H1 (cell line): ENCODE data around the gene ECT2L. TPM values are rescaled to one million over a fixed set of nuclear protein-coding genes. Genes with fewer than 3 reads are reported as not detected.

Experiments used
- CTCF ChIA-PET: fragments of 300-600 bp; sonication (Branson Sonifier 250); formaldehyde crosslinking; loops from one replicate; lab custom pipeline; 2021; ENCODE audit not compliant: partially characterized antibody; lab: Charles Lee
- POLR2A ChIA-PET: fragments of 300-600 bp; sonication (Branson Sonifier 250); formaldehyde crosslinking; loops from one replicate; lab custom pipeline; 2021; ENCODE audit warnings: inconsistent platforms; ENCODE audit not compliant: partially characterized antibody; lab: Charles Lee
- DNase-seq, 2 experiments: peaks; one replicate each; pipeline versions ENCODE4 v3.0.0 to v3.0.0-alpha.2; 2010 to 2022; ENCODE audit warnings: low spot score in 2 of 2, low read depth in 1 of 2, mixed read lengths in 1 of 2
- FAIRE-seq: peaks from 2 replicates; lab custom pipeline; 2011; peaks lifted over from hg19 to GRCh38; lab: Jason Lieb, UNC
- H2AFZ ChIP-seq: 2 replicates; pipeline ENCODE4 v1.8.1; 2012; ENCODE audit warnings: low read length, inconsistent platforms
- H2AK5ac ChIP-seq: 2 replicates; pipeline ENCODE4 v1.6.1; 2013; ENCODE audit warnings: low read depth, low read length
- H2BK120ac ChIP-seq: replicated peaks from 2 replicates; pipeline ENCODE3; 2013; ENCODE audit warnings: low read depth, low read length, inconsistent platforms
- H2BK12ac ChIP-seq: 2 replicates; pipeline ENCODE4 v1.6.1; 2013; ENCODE audit warnings: low read depth, low read length
- H2BK15ac ChIP-seq: 2 replicates; pipeline ENCODE4 v1.6.1; 2013; ENCODE audit warnings: low read length
- H2BK20ac ChIP-seq: 2 replicates; pipeline ENCODE4 v1.6.1; 2013; ENCODE audit warnings: low read length
- H2BK5ac ChIP-seq: 2 replicates; pipeline ENCODE4 v1.6.1; 2013; ENCODE audit warnings: low read depth, low read length
- H3K14ac ChIP-seq: 2 replicates; pipeline ENCODE4 v1.6.1; 2013; ENCODE audit warnings: inconsistent platforms; ENCODE audit not compliant: insufficient read length
- H3K18ac ChIP-seq: 2 replicates; pipeline ENCODE4 v1.6.1; 2013; ENCODE audit warnings: low read length; ENCODE audit errors: extremely low read depth
- H3K23ac ChIP-seq: 2 replicates; pipeline ENCODE4 v1.6.1; 2013; ENCODE audit warnings: inconsistent platforms; ENCODE audit not compliant: insufficient read length
- H3K23me2 ChIP-seq: 2 replicates; pipeline ENCODE4 v1.6.1; 2013; ENCODE audit warnings: low read depth, low read length
- H3K27ac ChIP-seq: 2 replicates; pipeline ENCODE4 v1.6.1; 2011; ENCODE audit warnings: low read depth, low read length, inconsistent platforms
- H3K27me3 ChIP-seq, 4 experiments: replicated peaks in 1 of 4; 1 replicate in 1 of 4; 2 replicates in 3 of 4; pipeline versions ENCODE4 v1.6.1 to v1.8.1; 2011 to 2013; ENCODE audit warnings: low read length in 3 of 4, mild to moderate bottlenecking in 3 of 4, inconsistent platforms in 2 of 4, mixed read lengths in 2 of 4, moderate library complexity in 1 of 4; ENCODE audit not compliant: control insufficient read depth in 3 of 4, insufficient read depth in 3 of 4; ENCODE audit errors: extremely low read depth in 1 of 4
- H3K36me3 ChIP-seq, 4 experiments: 2 replicates each; pipeline versions ENCODE4 v1.6.1 to v1.8.1; 2011 to 2013; ENCODE audit warnings: mild to moderate bottlenecking in 4 of 4, low read length in 3 of 4, moderate library complexity in 2 of 4, control low read depth in 1 of 4, inconsistent platforms in 1 of 4; ENCODE audit not compliant: insufficient read depth in 4 of 4, control insufficient read depth in 2 of 4
- H3K4ac ChIP-seq: replicated peaks from 2 replicates; pipeline ENCODE3; 2013; ENCODE audit warnings: low read length, low read depth, mixed read lengths, inconsistent platforms; ENCODE audit not compliant: insufficient read length
- H3K4me1 ChIP-seq, 4 experiments: replicated peaks in 1 of 4; 1 replicate in 1 of 4; 2 replicates in 3 of 4; pipeline versions ENCODE4 v1.6.1 to v1.8.1; 2011 to 2013; ENCODE audit warnings: low read length in 3 of 4, inconsistent platforms in 2 of 4, mixed read lengths in 1 of 4; ENCODE audit not compliant: insufficient read depth in 4 of 4, control insufficient read depth in 3 of 4
- H3K4me2 ChIP-seq, 2 experiments: 2 replicates each; pipeline versions ENCODE4 v1.6.1 to v1.8.1; 2011 to 2013; ENCODE audit warnings: low read depth in 2 of 2, low read length in 2 of 2, control low read depth in 1 of 2, inconsistent platforms in 1 of 2, mild to moderate bottlenecking in 1 of 2; ENCODE audit not compliant: insufficient read depth in 1 of 2
- H3K4me3 ChIP-seq, 4 experiments: fragments of 200-600, 300-600 bp in 1 of 4; sonication (generic), shearing (Covaris generic), sonication (Bioruptor Twin) in 1 of 4; 2 replicates each; pipeline versions ENCODE4 v1.5.1 to v1.8.1; 2011 to 2016; ENCODE audit warnings: low read length in 4 of 4, low read depth in 3 of 4, control low read depth in 2 of 4, inconsistent platforms in 2 of 4, mild to moderate bottlenecking in 2 of 4, mixed read lengths in 1 of 4, moderate library complexity in 1 of 4; ENCODE audit not compliant: insufficient read depth in 2 of 4; ENCODE audit errors: extremely low read depth in 1 of 4
- H3K56ac ChIP-seq: replicated peaks from 2 replicates; pipeline ENCODE3; 2013; ENCODE audit warnings: low read depth, mild to moderate bottlenecking, mixed read lengths, low read length, inconsistent platforms; ENCODE audit not compliant: insufficient read length
- H3K79me1 ChIP-seq: 2 replicates; pipeline ENCODE4 v1.6.1; 2013; ENCODE audit warnings: low read depth, low read length, control low read depth
- H3K79me2 ChIP-seq, 2 experiments: 2 replicates each; pipeline versions ENCODE4 v1.6.1 to v1.8.1; 2012 to 2013; ENCODE audit warnings: low read length in 2 of 2, mild to moderate bottlenecking in 2 of 2, inconsistent platforms in 1 of 2; ENCODE audit not compliant: insufficient read depth in 2 of 2, control insufficient read depth in 1 of 2
- H3K9ac ChIP-seq, 4 experiments: replicated peaks in 1 of 4; 1 replicate in 1 of 4; 2 replicates in 3 of 4; pipeline versions ENCODE4 v1.6.1 to v1.8.1; 2011 to 2013; ENCODE audit warnings: low read depth in 3 of 4, low read length in 3 of 4, control low read depth in 2 of 4, mild to moderate bottlenecking in 2 of 4, moderate library complexity in 2 of 4, inconsistent platforms in 1 of 4; ENCODE audit errors: extremely low read depth in 1 of 4
- H3K9me3 ChIP-seq, 2 experiments: 2 replicates each; pipeline versions ENCODE4 v1.6.1 to v1.8.1; 2012 to 2013; ENCODE audit warnings: mild to moderate bottlenecking in 2 of 2, moderate library complexity in 2 of 2, control low read depth in 1 of 2, inconsistent platforms in 1 of 2, low read depth in 1 of 2, low read length in 1 of 2, mixed read lengths in 1 of 2; ENCODE audit not compliant: insufficient read depth in 2 of 2
- H4K20me1 ChIP-seq, 2 experiments: replicated peaks in 1 of 2; 2 replicates each; pipeline versions ENCODE3 to v1.8.1; 2011 to 2013; ENCODE audit warnings: inconsistent platforms in 2 of 2, low read length in 2 of 2, mild to moderate bottlenecking in 1 of 2; ENCODE audit not compliant: insufficient read depth in 2 of 2, control insufficient read depth in 1 of 2
- H4K5ac ChIP-seq: 2 replicates; pipeline ENCODE4 v1.6.1; 2013; ENCODE audit warnings: low read length, low read depth, mixed read lengths, inconsistent platforms; ENCODE audit not compliant: insufficient read length
- H4K8ac ChIP-seq: 2 replicates; pipeline ENCODE4 v1.8.0; 2013; ENCODE audit warnings: mild to moderate bottlenecking, moderate library complexity, low read length, inconsistent platforms; ENCODE audit not compliant: insufficient read depth; ENCODE audit errors: extremely low read depth
- H4K91ac ChIP-seq: replicated peaks from 2 replicates; pipeline ENCODE3; 2013; ENCODE audit warnings: low read length, mixed read lengths, inconsistent platforms; ENCODE audit not compliant: insufficient read length
- ATF2 ChIP-seq: IDR thresholded peaks from 2 replicates; pipeline ENCODE4 v1.6.1; 2012; ENCODE audit warnings: low read length, inconsistent platforms
- CHD1 ChIP-seq: IDR thresholded peaks from 2 replicates; pipeline ENCODE4 v1.6.1; 2012; ENCODE audit warnings: low read depth, low read length, improper control_type of control experiment
- PHF8 ChIP-seq: fragments of 200-600 bp; sonication (generic); conservative IDR thresholded peaks from 2 replicates; pipeline ENCODE4 v1.7.1; 2012; ENCODE audit warnings: low read depth, mild to moderate bottlenecking, inconsistent platforms, low read length, moderate library complexity
- POLR2A ChIP-seq, 2 experiments: IDR thresholded peaks; 1 replicate in 1 of 2; 2 replicates in 1 of 2; pipeline ENCODE4 v1.6.1; 2011; ENCODE audit warnings: low read depth in 2 of 2, low read length in 2 of 2, mild to moderate bottlenecking in 2 of 2; ENCODE audit errors: control extremely low read depth in 1 of 2
- RAD21 ChIP-seq, 2 experiments: IDR thresholded peaks in 1 of 2; conservative IDR thresholded peaks in 1 of 2; 2 replicates each; pipeline ENCODE4 v1.6.1; 2011; ENCODE audit warnings: low read depth in 2 of 2, low read length in 2 of 2, improper control_type of control experiment in 1 of 2, inconsistent platforms in 1 of 2, mild to moderate bottlenecking in 1 of 2, moderate library complexity in 1 of 2
- SP1 ChIP-seq: IDR thresholded peaks from 2 replicates; pipeline ENCODE4 v1.6.1; 2011; ENCODE audit warnings: low read depth, low read length
- SP2 ChIP-seq: IDR thresholded peaks from 2 replicates; pipeline ENCODE4 v1.6.1; 2012; ENCODE audit warnings: mild to moderate bottlenecking, low read length, inconsistent platforms
- TAF7 ChIP-seq: optimal IDR thresholded peaks from 2 replicates; pipeline ENCODE3; 2011; ENCODE audit warnings: low read depth, mild to moderate bottlenecking, inconsistent platforms, low read length, moderate library complexity, borderline replicate concordance
- WGBS, 2 experiments: shearing (Covaris generic) in 1 of 2; methylation state at CpG; one replicate each; pipeline versions ENCODE4 v1.1.6 to v1.1.7; 2013 to 2015; ENCODE audit warnings: low lambda C conversion rate in 2 of 2, mixed read lengths in 2 of 2, inconsistent platforms in 1 of 2, low coverage in 1 of 2, missing lambda C conversion rate in 1 of 2; ENCODE audit not compliant: insufficient replicate concordance in 2 of 2, insufficient coverage in 1 of 2, insufficient read length in 1 of 2; ENCODE audit errors: extremely low coverage in 1 of 2, missing lambda C conversion rate in 1 of 2; 5-methylcytosine and 5-hydroxymethylcytosine counted together
- polyA plus RNA-seq, 7 experiments: library from polyadenylated mRNA; depleted of rRNA in 3 of 7; stranded (reverse) in 5 of 7; unstranded in 2 of 7; fragments of >200 nt in 5 of 7; fragments of 200-250 nt in 2 of 7; gene quantifications; 1 replicate in 5 of 7; 2 replicates in 1 of 7; 4 replicates in 1 of 7; pipeline versions ENCODE4 v1.2.1 to v1.2.3, GENCODE V29; 2011 to 2013; ENCODE audit warnings: missing spikeins in 2 of 7, mixed read lengths in 2 of 7
- total RNA-seq: library from RNA; stranded (reverse); fragmentation: NEBNext Ultra II Directional; extraction: Animal tissue kit (Norgen Biotek cat#: 25700); gene quantifications from 2 replicates; pipeline ENCODE4 v1.2.1, GENCODE V29; 2021

ECT2L gene
- total and polyA plus RNA-seq, 2 of the 8 experiments (the other 6 are each of a cell fraction or from before 2014, with no cell fraction given) = not detected

GRCh38 chr6:138849791-138850190 is 53.9 kb downstream of the ECT2L start:
- H3K18ac ChIP-seq = no peak overlapping the region
- no peaks in the 10 kb centered on the region for H3K9me3 ChIP-seq
- WGBS, 2 experiments = 86% methylated on average over 6 of the region's 6 CpGs; no CpG with 5 or more reads in 1 of the 2 experiments
- no peak overlapping the region for H3K23ac ChIP-seq
- H2AK5ac ChIP-seq = no peak overlapping the region
- no peak overlapping the region for H3K4me2 ChIP-seq
- no peak overlapping the region for H4K8ac ChIP-seq
- no peak overlapping the region for H3K9ac ChIP-seq
- H3K56ac ChIP-seq = no peak overlapping the region
- no peak overlapping the region for H2AFZ ChIP-seq
- no peak overlapping the region for H2BK20ac ChIP-seq
- H2BK12ac ChIP-seq = no peak overlapping the region
- H3K79me2 ChIP-seq = no peaks in the 10 kb centered on the region
- no peak overlapping the region for H3K14ac ChIP-seq
- H3K79me1 ChIP-seq = no peaks in the 10 kb centered on the region
- no peak overlapping the region for H3K4ac ChIP-seq
- H4K91ac ChIP-seq = no peak overlapping the region
- H3K4me3 ChIP-seq = no peak overlapping the region
- no peak overlapping the region for H2BK5ac ChIP-seq
- H4K5ac ChIP-seq = no peak overlapping the region
- no peak overlapping the region for H2BK120ac ChIP-seq
- DNase-seq (no peak), FAIRE-seq (no peak)
- no peaks in the 10 kb centered on the region for H4K20me1 ChIP-seq
- ChIA-PET CTCF (interaction anchor here (1.4 kb wide), 1 partner anchor 11 kb away, joined by 4 read pairs; no protein-coding TSS in a partner anchor), POLR2A (no interaction called here)
- H3K36me3 ChIP-seq = no peaks in the 10 kb centered on the region
- H3K27ac ChIP-seq = no peak overlapping the region
- H3K4me1 ChIP-seq = no peaks in the 10 kb centered on the region
- no peak overlapping the region for H2BK15ac ChIP-seq
- no peaks in the 10 kb centered on the region for H3K27me3 ChIP-seq
- TF ChIP-seq CHD1 (no peak), SP1 (no peak), SP2 (no peak), ATF2 (no peak), RAD21 (IDR thresholded peaks at IDR 0.05 in 1 of 2, conservative IDR thresholded peaks at IDR 0.05 in 1 of 2; ENCODE audit: low read depth in 2 of 2, low read length in 2 of 2) (no peak), PHF8 (no peak), POLR2A (IDR thresholded peaks at IDR 0.05; ENCODE audit: control extremely low read depth in 1 of 2, low read depth in 2 of 2, low read length in 2 of 2) (no peak), TAF7 (no peak)
- no peaks in the 10 kb centered on the region for H3K23me2 ChIP-seq
